Thyroid gland (tissue), 4 donors: ENCODE results near the gene DEFB131B. TPM values are rescaled to one million over a fixed set of nuclear protein-coding genes. Genes with fewer than 3 reads are reported as not detected.
"Not testable (repeated sequence)": the region's sequence is repeated elsewhere in the genome, so short reads cannot be mapped to it uniquely, and the experiment has no call there.

Experiments used
- DNase-seq, 2 donors: peaks; one replicate each; pipeline ENCODE4 v3.0.0-alpha.2; 2019
- H3K27ac ChIP-seq, 3 donors: fragments of 200-600 bp; sonication (generic); 1 replicate in 2 of 3; 2 replicates in 1 of 3; pipeline ENCODE4 v1.5.1; 2016 to 2019; ENCODE audit warnings: mild to moderate bottlenecking in 1 of 3, moderate library complexity in 1 of 3
- H3K27me3 ChIP-seq: fragments of 200-600 bp; sonication (generic); one replicate; pipeline ENCODE4 v1.5.1; 2019
- H3K36me3 ChIP-seq, 2 donors: fragments of 200-600 bp; sonication (generic); one replicate each; pipeline ENCODE4 v1.5.1; 2016 to 2019
- H3K4me1 ChIP-seq, 2 donors: fragments of 200-600 bp; sonication (generic); one replicate each; pipeline ENCODE4 v1.5.1; 2017 to 2019
- H3K4me3 ChIP-seq, 3 donors: fragments of 200-600 bp; sonication (generic); replicated peaks in 1 of 3; 1 replicate in 2 of 3; 2 replicates in 1 of 3; pipeline ENCODE4 v1.5.1; 2016; ENCODE audit warnings: mild to moderate bottlenecking in 1 of 3
- H3K9me3 ChIP-seq: fragments of 200-600 bp; sonication (generic); one replicate; pipeline ENCODE4 v1.5.1; 2017
- CTCF ChIP-seq, 6 experiments: fragments of 200-600 bp in 3 of 6; fragments of 450-650 bp in 3 of 6; sonication (generic) in 3 of 6; IDR thresholded peaks; one replicate each; pipeline ENCODE4 v1.5.1; 2016 to 2019; ENCODE audit warnings: antibody characterized with exemption in 6 of 6, mild to moderate bottlenecking in 2 of 6, inconsistent platforms in 1 of 6, moderate library complexity in 1 of 6
- POLR2A ChIP-seq, 2 donors: fragments of 450-650 bp; IDR thresholded peaks; one replicate each; pipeline ENCODE4 v1.6.1; 2017; ENCODE audit warnings: antibody characterized with exemption in 2 of 2, mild to moderate bottlenecking in 2 of 2, moderate library complexity in 1 of 2
- WGBS, 2 donors: methylation state at CpG; one replicate each; pipeline ENCODE4 v1.1.5; 2017; 5-methylcytosine and 5-hydroxymethylcytosine counted together
- intact Hi-C: fragments of 100-400 bp; cut with DNase I; formaldehyde crosslinking; loops from one replicate; pipeline ENCODE4 v1.15.1; 2023
- total RNA-seq, 4 donors: library from RNA; depleted of rRNA; stranded (reverse); fragments of >200 nt; gene quantifications; one replicate each; pipeline ENCODE4 v1.2.3, GENCODE V29; 2016

The DEFB131B gene
- total RNA-seq, 4 donors from 2014 or later = not detected

GRCh38 chr11:71895961-71896360, 17.7 kb downstream of the DEFB131B start:
- H3K9me3 ChIP-seq = no peaks in the 10 kb centered on the region
- no peaks in the 10 kb centered on the region for H3K4me1 ChIP-seq
- no peaks in the 10 kb centered on the region for H3K27me3 ChIP-seq
- H3K36me3 ChIP-seq = no peaks in the 10 kb centered on the region
- no peak overlapping the region for H3K4me3 ChIP-seq
- WGBS, 2 donors = 95 to 96% methylated on average over 12 of the region's 12 CpGs
- H3K27ac ChIP-seq = no peak overlapping the region
- intact Hi-C loops = no loop called here
- no peak for DNase-seq
- TF ChIP-seq CTCF (IDR thresholded peaks at IDR 0.05) (no peak), POLR2A (IDR thresholded peaks at IDR 0.05) (no peak)

GRCh38 chr11:71901137-71901536, 22.9 kb downstream of the DEFB131B start:
- H3K27ac ChIP-seq, H3K9me3 ChIP-seq, H3K4me1 ChIP-seq, intact Hi-C loops, H3K4me3 ChIP-seq, H3K27me3 ChIP-seq, DNase-seq, H3K36me3 ChIP-seq: not testable (repeated sequence)
- WGBS, 2 donors = 82 to 84% methylated on average over 14 of the region's 14 CpGs

DNA sequence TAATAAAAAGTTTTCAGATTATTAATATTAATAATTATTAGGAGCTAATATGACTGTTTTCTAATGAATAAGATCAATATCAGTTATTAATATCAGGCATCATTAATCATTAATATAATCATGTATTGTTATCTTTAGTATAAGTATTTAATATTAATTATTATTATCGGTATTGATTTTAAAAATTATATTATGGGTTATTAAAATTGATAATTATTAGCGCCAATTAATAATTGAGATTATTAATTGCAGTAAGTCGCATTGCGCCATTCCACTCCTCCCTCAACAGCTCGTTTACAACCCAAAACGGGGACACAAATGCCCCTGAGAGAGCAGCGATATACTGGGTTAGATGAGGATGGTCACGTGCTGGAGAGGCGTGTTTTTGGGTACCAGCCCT, 30.0 kb downstream of the DEFB131B start:
- Histone ChIP-seq H3K36me3 (no peaks in the 10 kb centered on the region), H3K4me1 (no peaks in the 10 kb centered on the region), H3K9me3 (no peaks in the 10 kb centered on the region), H3K27me3 (no peaks in the 10 kb centered on the region), H3K27ac (no peak overlapping the region), H3K4me3 (no peak overlapping the region)
- DNase-seq = no peak
- WGBS, 2 donors = 82 to 92% methylated on average over 9 of the region's 9 CpGs
- intact Hi-C loops = no loop called here
- no peak for TF ChIP-seq CTCF (IDR thresholded peaks at IDR 0.05)
- TF ChIP-seq POLR2A (IDR thresholded peaks at IDR 0.05) = no peak

GRCh38 chr11:71910775-71911174, 32.5 kb downstream of the DEFB131B start:
- H3K9me3 ChIP-seq, H3K27me3 ChIP-seq, H3K27ac ChIP-seq, H3K4me1 ChIP-seq, DNase-seq, H3K4me3 ChIP-seq, intact Hi-C loops: not testable (repeated sequence)
- 94 to 96% methylated on average over 4 to 5 of the region's 5 CpGs for WGBS, 2 donors
- H3K36me3 ChIP-seq = peaks cover 9 to 15% of the 10 kb centered on the region in 2 donors

DNA sequence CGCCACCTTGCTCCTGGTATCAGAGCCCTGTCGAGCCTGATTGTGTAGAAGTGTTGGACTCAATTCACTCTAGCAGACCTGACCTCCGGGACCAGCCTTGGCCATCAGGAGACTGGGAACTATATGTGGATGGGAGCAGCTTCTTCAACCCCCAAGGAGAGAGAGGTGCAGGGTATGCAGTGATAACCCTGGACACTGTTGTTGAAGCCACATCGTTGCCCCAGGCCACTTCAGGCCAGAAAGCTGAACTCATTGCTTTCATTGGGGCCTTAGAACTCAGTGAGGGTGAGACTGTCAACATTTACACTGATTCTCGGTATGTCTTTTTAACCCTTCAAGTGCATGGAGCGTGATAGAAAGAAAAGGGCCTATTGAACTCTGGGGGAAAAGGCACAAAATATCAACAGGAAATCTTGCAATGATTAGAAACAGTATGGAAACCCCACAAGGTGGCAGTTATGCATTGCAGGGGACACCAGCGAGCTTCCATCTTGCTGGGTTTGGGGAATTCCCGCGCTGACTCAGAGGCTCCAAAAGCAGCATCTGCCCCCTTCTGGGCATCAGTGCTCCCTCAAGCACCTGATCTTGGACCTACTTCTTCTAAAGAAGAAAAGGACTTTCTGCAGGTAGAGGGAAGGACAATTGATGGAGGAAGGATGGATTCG, 33.2 kb downstream of the DEFB131B start:
- H3K9me3 ChIP-seq, H3K27me3 ChIP-seq, intact Hi-C loops, DNase-seq, H3K27ac ChIP-seq, H3K4me1 ChIP-seq, H3K4me3 ChIP-seq: not testable (repeated sequence)
- H3K36me3 ChIP-seq = peaks cover 9 to 19% of the 10 kb centered on the region in 2 donors
- 83 to 88% methylated on average over 9 to 10 of the region's 10 CpGs for WGBS, 2 donors

GRCh38 chr11:71911986-71912340, 33.7 kb downstream of the DEFB131B start:
- H3K4me1 ChIP-seq, H3K4me3 ChIP-seq, intact Hi-C loops, H3K27ac ChIP-seq, H3K27me3 ChIP-seq, H3K9me3 ChIP-seq: not testable (repeated sequence)
- WGBS, 2 donors = 80 to 84% methylated on average over 10 of the region's 10 CpGs
- peak in 1 of 2 donors; percentile 25 for DNase-seq
- peaks cover 9 to 19% of the 10 kb centered on the region in 2 donors for H3K36me3 ChIP-seq

GRCh38 chr11:71913756-71914526, 35.7 kb downstream of the DEFB131B start:
- Histone ChIP-seq H3K27ac (no peak overlapping the region), H3K4me1 (no peaks in the 10 kb centered on the region), H3K27me3 (no peaks in the 10 kb centered on the region), H3K36me3 (peaks cover 9 to 19% of the 10 kb centered on the region in 2 donors), H3K4me3 (no peak overlapping the region), H3K9me3 (no peaks in the 10 kb centered on the region)
- 86 to 91% methylated on average over 5 of the region's 5 CpGs for WGBS, 2 donors
- no peak for DNase-seq
- TF ChIP-seq CTCF (IDR thresholded peaks at IDR 0.05) (no peak), POLR2A (IDR thresholded peaks at IDR 0.05) (no peak)
- intact Hi-C loops = no loop called here
